Measurements from ENCODE around the gene LDLRAP1. TPM values are rescaled to one million over a fixed set of nuclear protein-coding genes. Genes with fewer than 3 reads are reported as not detected.

Gene LDLRAP1
- total RNA-seq, 1 experiment from 2014 or later = 13.7 TPM

DNA sequence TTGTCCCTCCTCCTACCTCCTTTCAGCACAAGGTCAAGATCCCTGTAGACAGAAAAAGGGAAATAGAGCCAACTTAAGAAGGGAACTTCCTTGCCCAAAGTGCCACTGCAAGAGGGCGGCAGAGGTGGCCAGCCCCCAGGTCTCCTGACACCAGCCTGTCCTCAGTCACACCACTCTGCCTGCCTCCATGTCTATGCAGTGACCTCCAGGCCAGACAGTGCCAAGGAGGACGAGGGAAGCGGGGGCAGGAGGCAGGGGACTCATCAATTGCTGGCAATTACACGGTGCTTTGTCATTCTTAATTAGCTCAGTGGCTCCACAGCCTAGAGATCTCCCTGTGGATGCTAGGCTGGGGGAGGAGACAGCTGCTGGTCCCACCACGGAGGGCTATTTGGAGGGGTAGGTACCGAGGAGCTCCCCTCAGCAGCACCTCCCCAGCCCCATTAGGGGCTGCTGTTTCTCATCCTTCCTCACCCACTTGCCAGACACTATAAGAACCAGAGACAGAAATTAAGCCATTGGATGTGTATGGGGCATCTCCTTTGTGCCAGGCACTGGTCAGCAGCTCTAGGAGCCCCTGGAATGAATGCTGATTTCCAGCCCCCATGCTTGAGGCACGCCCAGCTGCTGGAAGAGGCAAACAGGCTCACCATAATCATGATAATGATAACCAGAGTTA, 6.1 kb upstream of the LDLRAP1 start:
- in situ Hi-C loops (cut with HindIII; ENCODE audit: low pct_unique_long_range_greater_than_20kb, low sequenced_read_pairs) = no loop called here
- no peak for DNase-seq (ENCODE audit: low read depth, low spot score)

DNA sequence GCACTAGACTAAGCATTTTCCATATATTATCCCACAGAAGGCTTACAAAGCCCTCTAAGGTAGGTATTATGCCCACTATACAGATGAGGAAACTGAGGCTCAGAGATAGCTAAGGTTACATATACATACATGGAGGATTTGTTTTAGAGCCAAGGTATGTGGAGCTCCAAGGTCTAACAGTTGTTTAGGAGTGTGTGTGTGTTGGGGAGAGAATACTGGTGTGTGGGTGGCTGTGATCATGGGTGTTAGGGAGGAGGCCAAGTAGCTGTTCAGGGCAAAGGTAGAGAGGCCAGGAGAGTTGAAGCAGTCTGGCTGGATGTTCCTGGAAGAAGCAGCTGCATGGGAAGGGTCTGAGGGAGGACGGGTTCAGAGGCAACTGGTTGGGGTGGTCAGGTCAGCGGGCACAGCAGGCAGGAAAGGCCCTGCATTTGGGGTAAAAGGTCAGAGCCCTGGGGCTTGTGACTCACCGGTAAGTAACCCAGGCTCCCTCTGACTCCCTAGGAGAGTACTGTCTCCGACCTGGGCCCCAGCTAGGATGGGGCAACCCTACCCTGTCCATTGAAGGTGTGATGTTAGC, 5.1 kb upstream of the LDLRAP1 start:
- in situ Hi-C loops (cut with HindIII; ENCODE audit: low pct_unique_long_range_greater_than_20kb, low sequenced_read_pairs) = no loop called here
- no peak for DNase-seq (ENCODE audit: low read depth, low spot score)

DNA sequence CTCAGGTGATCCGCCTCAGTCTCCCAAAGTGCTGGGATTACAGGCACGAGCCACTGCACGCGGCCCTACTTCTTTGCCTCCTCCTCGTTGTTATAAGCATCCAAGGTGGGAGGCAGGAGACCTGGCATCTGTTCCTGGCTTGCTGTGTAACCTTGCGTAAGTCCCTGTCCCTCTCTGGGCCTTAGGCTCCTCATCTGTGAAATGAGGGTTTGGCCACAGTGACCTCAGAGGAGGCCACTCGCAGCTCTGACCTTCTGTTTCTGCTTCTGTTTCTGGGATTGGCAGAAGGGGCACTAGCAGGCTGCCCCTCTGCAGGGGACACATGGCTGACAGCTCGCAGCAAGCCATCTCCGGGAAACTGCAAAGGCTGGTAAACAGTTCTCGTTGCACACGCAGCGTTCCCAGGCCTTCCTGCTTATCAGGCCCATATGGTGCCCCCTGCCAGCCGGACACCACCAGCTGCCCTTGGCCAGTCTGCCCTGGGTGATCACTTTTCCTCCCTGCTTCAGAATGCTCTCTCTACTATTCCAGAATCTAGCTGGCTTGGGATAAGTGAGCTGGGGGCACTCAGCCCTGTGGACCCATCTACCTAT, 2.6 kb upstream of the LDLRAP1 start:
- DNase-seq (ENCODE audit: low read depth, low spot score) = no peak
- in situ Hi-C loops (cut with HindIII; ENCODE audit: low pct_unique_long_range_greater_than_20kb, low sequenced_read_pairs) = no loop called here

DNA sequence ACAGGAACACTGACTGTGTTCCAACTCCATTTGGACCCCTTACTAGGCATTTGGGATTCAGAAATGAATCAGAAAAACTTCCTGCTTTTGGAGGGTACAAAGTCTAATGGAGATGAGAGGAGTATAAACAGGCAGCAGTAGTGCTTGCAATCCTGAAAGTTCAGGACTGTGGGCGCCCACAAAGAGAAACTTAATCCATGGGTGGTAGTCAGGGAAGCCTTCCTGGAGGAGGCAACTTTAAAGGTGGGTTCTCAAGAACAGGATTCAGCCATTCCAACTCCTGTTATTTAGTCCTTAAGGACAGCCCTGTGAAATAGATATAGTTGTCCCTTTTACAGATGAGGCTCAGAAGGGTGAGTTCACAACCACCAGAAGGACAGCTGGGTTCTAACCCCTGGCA, 2.0 kb upstream of the LDLRAP1 start:
- in situ Hi-C loops (cut with HindIII; ENCODE audit: low pct_unique_long_range_greater_than_20kb, low sequenced_read_pairs) = no loop called here
- no peak for DNase-seq (ENCODE audit: low read depth, low spot score)

DNA sequence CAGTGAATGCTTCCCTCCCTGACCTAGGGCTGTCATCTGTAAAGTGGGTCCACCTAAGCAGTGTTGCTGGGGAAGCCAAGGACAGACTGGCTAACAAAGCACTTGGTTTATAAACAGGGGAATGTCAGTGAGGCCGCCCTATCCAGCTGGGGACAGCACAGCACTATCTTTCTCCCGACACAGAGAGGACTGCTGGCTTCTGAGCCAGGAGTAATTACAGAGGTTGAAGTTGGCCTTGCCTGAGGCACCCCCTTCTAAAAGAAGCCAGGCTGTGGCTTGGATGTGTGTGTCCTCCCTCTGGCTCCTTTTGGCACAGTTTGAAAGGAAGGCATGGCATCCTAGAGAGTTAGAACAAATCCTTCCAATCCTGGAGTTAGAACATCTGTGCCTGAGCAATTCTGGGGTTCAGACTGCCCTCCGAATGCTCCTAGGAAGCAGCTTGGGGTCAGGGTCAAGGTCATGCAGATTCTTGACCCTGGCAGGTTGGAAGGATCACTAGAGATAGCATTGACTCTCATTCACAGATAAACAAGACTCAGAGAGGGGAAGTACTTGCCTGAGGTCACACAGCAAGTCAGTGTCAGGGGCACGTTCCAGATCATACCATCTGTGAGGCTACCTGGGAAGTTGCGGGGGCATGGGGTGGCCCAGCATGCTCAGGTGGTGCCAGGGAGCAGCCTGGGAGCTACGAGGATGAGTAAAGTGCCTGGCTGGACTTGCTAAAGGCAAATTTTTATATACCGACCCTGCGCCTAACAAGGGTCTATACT, 1.3 kb upstream of the LDLRAP1 start:
- no peak for DNase-seq (ENCODE audit: low read depth, low spot score)
- in situ Hi-C loops (cut with HindIII; ENCODE audit: low pct_unique_long_range_greater_than_20kb, low sequenced_read_pairs) = no loop called here

DNA sequence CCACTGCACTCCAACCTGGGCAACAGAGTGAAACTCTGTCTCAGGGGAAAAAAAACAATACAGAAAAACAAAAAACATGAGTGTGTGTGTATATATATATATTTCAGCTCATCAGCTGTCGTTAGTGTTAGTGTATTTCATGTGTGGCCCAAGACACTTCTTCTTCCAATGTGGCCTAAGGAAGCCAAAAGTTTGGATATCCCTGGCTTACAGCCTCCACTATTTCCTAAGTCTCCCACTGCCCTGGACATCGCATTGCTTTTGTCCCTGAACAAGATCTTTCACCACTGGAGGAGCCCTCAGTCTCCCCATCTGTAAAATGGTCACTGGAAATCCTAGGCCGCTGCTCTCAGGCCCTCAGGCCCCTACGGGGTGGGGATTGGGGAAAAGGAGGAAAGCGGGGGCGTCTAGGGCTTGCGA, 391 bp upstream of the LDLRAP1 start:
- in situ Hi-C loops (cut with HindIII; ENCODE audit: low pct_unique_long_range_greater_than_20kb, low sequenced_read_pairs) = no loop called here
- no peak for DNase-seq (ENCODE audit: low read depth, low spot score)

DNA sequence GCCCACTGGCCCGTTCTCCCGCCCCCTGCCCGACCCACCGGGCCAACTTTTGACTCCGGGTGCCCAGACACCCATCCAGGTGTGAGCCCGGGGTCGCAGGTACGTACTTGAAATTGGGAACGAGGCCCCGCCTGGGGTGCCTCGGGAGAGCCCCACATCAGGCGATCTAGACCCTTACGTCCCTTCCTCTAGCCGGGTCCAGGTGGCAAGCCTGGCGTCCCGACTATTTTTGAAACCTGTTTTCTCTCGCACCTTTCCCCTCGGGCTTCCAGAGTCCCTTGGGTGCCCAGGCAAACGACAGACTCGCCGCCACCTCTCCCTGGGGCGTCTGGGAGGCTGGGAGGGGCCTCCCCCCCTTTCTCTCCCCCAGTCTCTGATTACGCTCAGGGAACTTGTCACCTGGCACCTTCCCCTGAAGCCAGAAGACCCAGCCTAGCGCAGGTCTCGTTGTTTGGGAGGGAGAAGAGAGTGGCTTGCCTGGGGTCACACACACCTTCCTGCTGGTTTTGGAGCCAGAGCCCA, 898 bp downstream of the LDLRAP1 start:
- DNase-seq (ENCODE audit: low read depth, low spot score) = no peak
- in situ Hi-C loops (cut with HindIII; ENCODE audit: low pct_unique_long_range_greater_than_20kb, low sequenced_read_pairs) = no loop called here

DNA sequence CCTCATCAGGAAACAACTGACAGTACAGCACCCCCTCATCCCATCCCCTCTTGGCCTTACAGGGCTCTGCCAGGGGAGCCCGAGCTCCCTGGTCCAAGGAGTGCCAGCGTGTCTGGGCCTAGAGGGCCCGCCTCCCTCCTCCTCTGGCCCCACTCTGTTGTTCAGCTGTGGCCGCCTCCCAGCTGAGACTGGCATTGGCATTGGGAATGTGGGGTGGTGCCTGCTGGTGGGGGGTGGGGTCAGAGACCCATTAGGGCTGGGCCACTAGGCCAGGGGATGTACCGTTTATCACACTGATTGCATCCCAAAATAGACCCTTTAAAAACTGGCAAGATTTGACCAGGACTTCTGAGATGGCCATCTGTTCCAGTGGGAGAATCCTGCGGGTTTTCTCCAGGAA, 1.4 kb downstream of the LDLRAP1 start:
- DNase-seq (ENCODE audit: low read depth, low spot score) = peak; percentile 47
- in situ Hi-C loops (cut with HindIII; ENCODE audit: low pct_unique_long_range_greater_than_20kb, low sequenced_read_pairs) = no loop called here

DNA sequence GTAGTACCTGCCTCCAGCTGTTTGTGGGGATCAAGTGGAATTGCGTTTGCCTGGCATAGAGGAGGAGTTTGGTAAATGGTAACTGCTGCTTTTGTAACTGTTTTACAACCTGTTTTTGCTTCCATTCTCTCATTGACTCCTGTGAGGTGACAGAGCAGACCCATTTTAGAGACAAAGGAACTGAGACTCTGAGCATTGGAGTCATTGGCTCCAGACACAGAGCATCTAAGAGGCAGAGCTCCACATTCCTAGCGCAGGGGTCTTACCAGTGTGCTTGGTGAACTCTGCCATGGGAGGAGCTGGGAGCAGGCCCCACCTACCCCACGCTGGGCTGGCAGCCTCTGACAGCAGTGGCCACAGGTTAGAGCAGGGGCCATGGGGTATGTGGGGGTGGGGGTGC, 2.4 kb downstream of the LDLRAP1 start:
- in situ Hi-C loops (cut with HindIII; ENCODE audit: low pct_unique_long_range_greater_than_20kb, low sequenced_read_pairs) = no loop called here
- DNase-seq (ENCODE audit: low read depth, low spot score) = no peak

DNA sequence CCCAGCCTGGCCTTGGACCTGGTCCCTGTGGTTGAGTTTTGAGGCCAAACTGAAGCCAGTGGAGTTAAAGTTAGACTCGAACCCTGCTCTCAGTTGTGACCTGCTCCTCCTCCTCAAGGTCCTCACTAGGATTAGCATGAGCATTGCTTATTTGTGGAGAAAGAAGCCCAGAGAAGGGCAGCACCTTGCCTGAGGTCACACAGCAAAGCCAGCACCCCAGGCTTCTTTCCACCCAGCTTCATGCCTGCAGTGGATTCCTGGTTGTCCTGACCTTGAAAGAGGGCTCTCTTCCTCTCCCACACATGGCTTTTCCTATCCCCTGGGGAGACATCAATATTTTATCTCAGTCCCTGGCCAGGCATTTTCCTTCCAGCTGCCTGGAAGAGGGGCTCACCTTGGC, 2.8 kb downstream of the LDLRAP1 start:
- no peak for DNase-seq (ENCODE audit: low read depth, low spot score)
- in situ Hi-C loops (cut with HindIII; ENCODE audit: low pct_unique_long_range_greater_than_20kb, low sequenced_read_pairs) = no loop called here

DNA sequence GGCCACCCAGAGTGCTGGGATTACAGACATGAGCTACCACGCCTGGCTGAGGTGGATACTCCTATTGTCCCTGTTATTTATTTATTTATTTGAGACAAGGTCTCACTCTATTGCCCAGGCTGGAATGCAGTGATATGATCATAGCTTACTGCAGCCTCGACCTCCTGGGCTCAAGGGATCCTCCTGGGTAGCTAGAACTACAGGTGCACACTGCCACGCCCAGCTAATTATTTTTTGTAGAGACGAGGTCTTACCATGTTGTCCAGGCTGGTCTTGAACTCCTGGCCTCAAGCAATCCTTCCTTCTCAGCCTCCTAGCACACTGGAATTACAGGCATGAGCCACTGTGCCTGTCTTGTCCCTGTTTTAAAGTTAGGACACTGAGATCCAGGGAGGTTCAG, 5.2 kb downstream of the LDLRAP1 start:
- in situ Hi-C loops (cut with HindIII; ENCODE audit: low pct_unique_long_range_greater_than_20kb, low sequenced_read_pairs) = no loop called here
- DNase-seq (ENCODE audit: low read depth, low spot score) = no peak

DNA sequence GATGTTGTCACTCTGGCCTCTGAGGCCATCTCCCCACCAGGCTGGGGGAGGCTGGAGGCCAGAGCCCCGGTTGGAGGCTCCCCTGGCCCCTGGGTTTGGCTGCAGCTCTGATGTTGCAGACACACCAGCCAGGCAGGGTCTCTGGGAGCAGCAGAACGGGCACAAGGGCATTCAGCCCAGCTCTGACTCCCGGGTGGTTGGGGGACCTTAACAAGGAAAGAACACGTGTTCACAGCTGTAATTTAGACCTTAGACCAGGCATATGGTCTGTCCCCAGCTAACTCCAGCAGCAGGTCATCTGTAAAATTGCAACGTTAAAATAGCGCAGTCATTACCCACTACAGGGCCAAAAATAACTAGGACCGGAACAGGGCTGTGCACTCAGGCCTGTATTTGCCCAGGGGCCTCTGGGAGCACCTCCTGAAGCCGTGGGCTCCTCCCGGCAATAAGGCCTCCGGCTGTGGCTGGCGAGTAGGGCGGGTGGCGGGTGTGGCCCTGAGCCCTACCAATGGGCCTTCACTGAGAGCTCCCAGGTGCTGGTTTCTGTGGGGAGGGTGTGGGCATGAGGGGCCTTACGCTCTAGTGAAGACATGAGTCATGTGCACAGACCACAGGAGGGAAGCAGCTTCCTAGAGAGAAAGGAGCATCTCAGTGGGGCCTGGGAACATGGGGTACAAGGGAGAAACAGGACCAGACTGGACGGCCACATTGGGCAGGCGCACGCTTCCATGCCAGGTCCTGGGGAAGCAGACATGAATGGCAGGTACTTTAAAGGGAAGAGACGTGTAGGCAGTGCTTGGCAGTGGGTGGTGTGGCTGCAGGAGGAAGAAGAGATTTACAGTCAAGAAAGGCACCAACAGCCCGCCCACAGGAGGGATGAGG, 6.1 kb downstream of the LDLRAP1 start:
- in situ Hi-C loops (cut with HindIII; ENCODE audit: low pct_unique_long_range_greater_than_20kb, low sequenced_read_pairs) = no loop called here
- no peak for DNase-seq (ENCODE audit: low read depth, low spot score)

DNA sequence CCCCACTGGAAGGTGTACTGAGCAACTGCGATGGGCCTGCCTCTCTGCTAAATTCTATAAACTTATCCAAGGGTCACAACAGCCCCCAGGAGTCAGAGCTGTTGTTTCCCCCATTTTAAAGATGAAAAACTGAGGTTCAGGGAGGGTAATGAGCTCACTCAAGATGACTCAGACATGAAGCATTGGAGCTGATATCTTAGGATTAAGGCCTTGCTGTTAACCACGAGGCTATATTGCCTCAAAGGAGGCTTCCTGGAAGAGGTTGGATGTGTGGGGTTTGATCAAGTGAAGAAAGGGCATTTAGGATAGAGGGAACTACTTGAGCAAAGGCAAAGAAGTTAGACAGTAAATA, 6.7 kb downstream of the LDLRAP1 start:
- in situ Hi-C loops (cut with HindIII; ENCODE audit: low pct_unique_long_range_greater_than_20kb, low sequenced_read_pairs) = no loop called here
- DNase-seq (ENCODE audit: low read depth, low spot score) = no peak

DNA sequence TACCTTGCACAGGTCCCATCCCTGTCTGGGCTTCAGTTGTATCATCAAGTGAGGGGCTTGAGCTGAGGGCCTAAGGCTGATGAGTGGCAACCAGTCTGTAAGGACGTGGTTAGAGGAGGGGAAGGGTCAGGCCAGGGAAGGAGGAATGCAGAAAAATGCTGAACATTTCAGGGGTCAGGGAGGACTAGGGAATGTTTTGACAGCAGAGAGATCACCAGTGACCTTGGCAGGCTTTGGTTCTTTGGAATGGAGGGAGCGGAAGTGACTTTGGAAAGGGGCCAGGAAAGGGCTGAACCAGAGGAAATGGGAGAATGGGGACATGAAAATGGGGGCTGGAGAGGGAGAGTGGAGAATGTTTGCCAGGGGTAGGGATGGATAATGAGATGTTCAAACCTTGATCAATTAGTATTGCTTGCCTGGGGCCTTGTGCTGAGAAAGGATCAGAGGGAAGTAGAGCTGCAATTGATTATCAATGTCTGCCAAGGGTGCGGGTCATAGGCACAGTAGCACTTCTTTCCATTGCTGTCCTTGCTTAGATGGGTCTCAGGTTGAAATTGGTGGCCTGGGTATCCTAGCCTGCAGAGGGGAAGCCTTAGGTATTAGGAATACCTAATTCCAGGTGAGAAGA, 7.4 kb downstream of the LDLRAP1 start:
- in situ Hi-C loops (cut with HindIII; ENCODE audit: low pct_unique_long_range_greater_than_20kb, low sequenced_read_pairs) = no loop called here
- DNase-seq (ENCODE audit: low read depth, low spot score) = no peak

DNA sequence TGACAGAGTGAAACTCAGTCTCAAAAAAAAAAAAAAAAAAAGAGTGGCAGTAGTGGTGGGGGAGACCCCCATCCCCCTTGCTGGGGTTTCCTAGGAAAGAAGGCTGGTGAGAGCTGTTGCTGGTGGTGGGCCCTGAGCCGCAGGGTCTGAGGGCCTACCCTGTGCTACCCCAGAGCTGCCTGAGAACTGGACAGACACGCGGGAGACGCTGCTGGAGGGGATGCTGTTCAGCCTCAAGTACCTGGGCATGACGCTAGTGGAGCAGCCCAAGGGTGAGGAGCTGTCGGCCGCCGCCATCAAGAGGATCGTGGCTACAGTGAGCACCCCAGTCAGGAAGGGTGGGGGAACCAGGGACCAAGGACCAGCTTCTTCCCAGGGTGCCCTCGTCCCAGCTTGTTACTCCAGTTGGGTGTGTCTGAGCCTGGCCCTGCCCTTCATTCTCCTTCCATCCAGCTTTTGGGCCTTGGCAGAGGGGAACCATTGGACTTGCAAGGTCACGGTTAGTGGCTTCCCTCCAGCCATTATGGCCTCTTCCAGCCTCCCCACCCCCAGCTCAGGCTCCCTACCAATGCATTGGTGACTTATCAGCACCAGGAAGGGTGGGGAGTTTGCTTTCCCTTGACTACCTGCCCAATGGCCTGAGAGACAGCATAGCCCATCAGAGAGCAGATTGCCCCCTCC, 10.5 kb downstream of the LDLRAP1 start:
- in situ Hi-C loops (cut with HindIII; ENCODE audit: low pct_unique_long_range_greater_than_20kb, low sequenced_read_pairs) = no loop called here
- no peak for DNase-seq (ENCODE audit: low read depth, low spot score)

DNA sequence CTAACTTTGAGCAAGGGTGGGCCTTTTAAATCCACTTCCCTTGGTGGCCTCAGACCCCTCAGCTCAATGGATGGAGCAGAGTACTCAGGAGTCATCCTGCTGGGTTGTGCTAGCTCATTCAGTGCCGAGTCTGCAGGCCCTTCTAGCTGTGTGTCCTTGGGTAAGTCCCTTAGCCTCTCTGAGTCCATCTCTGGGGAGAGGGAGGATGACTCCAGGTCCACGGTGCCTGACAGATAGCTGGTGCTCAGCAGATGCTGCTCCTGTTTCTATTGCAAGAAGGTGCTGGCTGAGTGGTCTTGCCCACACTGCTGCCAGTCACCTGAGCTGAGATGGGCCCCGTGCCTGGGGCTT, 11.0 kb downstream of the LDLRAP1 start:
- DNase-seq (ENCODE audit: low read depth, low spot score) = no peak
- in situ Hi-C loops (cut with HindIII; ENCODE audit: low pct_unique_long_range_greater_than_20kb, low sequenced_read_pairs) = no loop called here
